ENCODE measurements around the gene SLC8A2.

DNA sequence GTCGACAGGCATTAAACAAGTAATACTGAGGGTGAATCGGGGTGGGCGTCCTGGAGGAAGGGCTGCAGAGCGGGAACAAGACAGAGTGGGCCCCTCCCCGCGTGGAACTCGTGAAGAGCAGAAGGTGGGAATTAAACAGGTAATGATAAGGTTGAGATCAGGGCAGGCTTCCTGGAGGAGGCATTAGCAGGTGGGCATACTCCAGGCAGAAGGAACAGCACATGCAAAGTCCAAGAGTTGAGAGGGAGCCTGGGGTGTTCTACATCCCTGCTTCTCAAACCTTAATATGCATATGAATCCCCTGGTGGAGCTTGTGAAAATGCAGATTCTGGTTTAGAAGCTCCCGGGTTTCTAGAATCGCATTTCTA, 23.3 kb downstream of the SLC8A2 start:
- TF ChIP-seq, protein P1, sequence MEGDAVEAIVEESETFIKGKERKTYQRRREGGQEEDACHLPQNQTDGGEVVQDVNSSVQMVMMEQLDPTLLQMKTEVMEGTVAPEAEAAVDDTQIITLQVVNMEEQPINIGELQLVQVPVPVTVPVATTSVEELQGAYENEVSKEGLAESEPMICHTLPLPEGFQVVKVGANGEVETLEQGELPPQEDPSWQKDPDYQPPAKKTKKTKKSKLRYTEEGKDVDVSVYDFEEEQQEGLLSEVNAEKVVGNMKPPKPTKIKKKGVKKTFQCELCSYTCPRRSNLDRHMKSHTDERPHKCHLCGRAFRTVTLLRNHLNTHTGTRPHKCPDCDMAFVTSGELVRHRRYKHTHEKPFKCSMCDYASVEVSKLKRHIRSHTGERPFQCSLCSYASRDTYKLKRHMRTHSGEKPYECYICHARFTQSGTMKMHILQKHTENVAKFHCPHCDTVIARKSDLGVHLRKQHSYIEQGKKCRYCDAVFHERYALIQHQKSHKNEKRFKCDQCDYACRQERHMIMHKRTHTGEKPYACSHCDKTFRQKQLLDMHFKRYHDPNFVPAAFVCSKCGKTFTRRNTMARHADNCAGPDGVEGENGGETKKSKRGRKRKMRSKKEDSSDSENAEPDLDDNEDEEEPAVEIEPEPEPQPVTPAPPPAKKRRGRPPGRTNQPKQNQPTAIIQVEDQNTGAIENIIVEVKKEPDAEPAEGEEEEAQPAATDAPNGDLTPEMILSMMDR (IDR thresholded peaks at IDR 0.05) = no peak
- TF ChIP-seq ZFX (IDR thresholded peaks at IDR 0.05; ENCODE audit: borderline replicate concordance) = no peak

Data from 22Rv1 (cell line).